Kidney (tissue), 14 donors: Measurements from ENCODE around the gene NOL4L. TPM values are rescaled to one million over a fixed set of nuclear protein-coding genes. Genes with fewer than 3 reads are reported as not detected.
A peak's percentile ranks its signal among the peaks of the same experiment; 100 is the strongest.

Source experiments
- DNase-seq, 5 donors: peaks; one replicate each; pipeline ENCODE4 v3.0.0-alpha.2; 2013 to 2020
- FAIRE-seq: peaks from 2 replicates; lab custom pipeline; 2012; peaks lifted over from hg19 to GRCh38; lab: Jason Lieb, UNC
- H3K27ac ChIP-seq, 2 donors: one replicate each; pipeline ENCODE4 v1.7.0; 2013; ENCODE audit warnings: low read depth in 2 of 2, low read length in 2 of 2, inconsistent platforms in 1 of 2
- H3K27me3 ChIP-seq: one replicate; pipeline ENCODE4 v1.7.1; 2013; ENCODE audit warnings: low read length, inconsistent platforms; ENCODE audit not compliant: control insufficient read depth, insufficient read depth
- H3K36me3 ChIP-seq, 3 donors: one replicate each; pipeline versions ENCODE4 v1.7.0 to v1.7.1; 2013; ENCODE audit warnings: low read length in 3 of 3, control low read depth in 1 of 3, inconsistent platforms in 1 of 3; ENCODE audit not compliant: insufficient read depth in 3 of 3, control insufficient read depth in 2 of 3
- H3K4me1 ChIP-seq, 3 donors: one replicate each; pipeline versions ENCODE4 v1.7.0 to v1.7.1; 2013; ENCODE audit warnings: low read length in 3 of 3, inconsistent platforms in 1 of 3, low read depth in 1 of 3; ENCODE audit not compliant: control insufficient read depth in 2 of 3, insufficient read depth in 2 of 3
- H3K4me3 ChIP-seq, 3 donors: one replicate each; pipeline versions ENCODE4 v1.7.0 to v1.8.1; 2013; ENCODE audit warnings: low read length in 3 of 3, control low read depth in 1 of 3, inconsistent platforms in 1 of 3
- H3K9ac ChIP-seq, 3 donors: one replicate each; pipeline versions ENCODE4 v1.7.0 to v1.7.1; 2013; ENCODE audit warnings: low read length in 3 of 3, control low read depth in 1 of 3, inconsistent platforms in 1 of 3
- H3K9me3 ChIP-seq, 3 donors: one replicate each; pipeline versions ENCODE4 v1.7.0 to v1.7.1; 2013; ENCODE audit warnings: low read length in 3 of 3, control low read depth in 1 of 3, inconsistent platforms in 1 of 3; ENCODE audit not compliant: control insufficient read depth in 2 of 3, insufficient read depth in 1 of 3
- CTCF ChIP-seq: IDR thresholded peaks from 3 replicates; pipeline ENCODE4 v1.5.1; 2012; ENCODE audit warnings: mild to moderate bottlenecking, moderate library complexity, borderline replicate concordance; ENCODE audit not compliant: insufficient read depth; ENCODE audit errors: extremely low read depth
- intact Hi-C: fragments of 100-400 bp; cut with DNase I; formaldehyde crosslinking; loops from one replicate; pipeline ENCODE4 v1.11.1; 2022
- polyA plus RNA-seq: library from polyadenylated mRNA; stranded (reverse); fragments of 350-450 nt; fragmentation: Illumina TruSeq; extraction: RNeasy Lipid Tissue Mini Kit (QIAGEN cat#74804); gene quantifications from one replicate; pipeline ENCODE4 v1.2.3, GENCODE V29; 2014; ENCODE audit warnings: low read depth, low replicate concordance; ENCODE audit not compliant: insufficient read depth
- total RNA-seq: library from RNA; stranded (reverse); fragmentation: NEBNext Ultra II Directional; extraction: Animal tissue kit (Norgen Biotek cat#: 25700); gene quantifications from one replicate; pipeline ENCODE4 v1.2.1, GENCODE V29; 2021
- donor health status: control.
- donor health status: control.
- donor health status: control.
- donor health status: control.
- donor health status: control.
- donor health status: DM: yes; HTN: yes; CAD: no.
- donor health status: Normal renal cell carcinoma (clear cell type).

The NOL4L gene
- total and polyA plus RNA-seq, 2 donors from 2014 or later: 14.1 to 19.4 TPM

- DNase-seq: peak in 2 of 5 donors; percentile 7 to 14
- Histone ChIP-seq H3K9me3 (no peaks in the 10 kb centered on the region), H3K27me3 (no peaks in the 10 kb centered on the region), H3K36me3 (no peaks in the 10 kb centered on the region), H3K27ac (no peak overlapping the region), H3K4me3 (no peak overlapping the region), H3K9ac (no peak overlapping the region), H3K4me1 (no peaks in the 10 kb centered on the region)
- FAIRE-seq: no peak
- TF ChIP-seq CTCF: no peak
- intact Hi-C loops: no loop called here
Observed at GRCh38 chr20:32488066-32488838, 96.9 kb downstream of the NOL4L start.

- Histone ChIP-seq H3K9ac (no peak overlapping the region), H3K27me3 (no peaks in the 10 kb centered on the region), H3K36me3 (no peaks in the 10 kb centered on the region), H3K4me3 (no peak overlapping the region), H3K4me1 (no peaks in the 10 kb centered on the region), H3K9me3 (no peaks in the 10 kb centered on the region), H3K27ac (no peak overlapping the region)
- intact Hi-C loops: no loop called here
- FAIRE-seq (no peak), DNase-seq (peak in 2 of 5 donors; percentile 35 to 40)
- no peak for TF ChIP-seq CTCF
Observed at GRCh38 chr20:32487381-32487780, 97.8 kb downstream of the NOL4L start.

- peaks cover under 1 to 8% (median 4%) of the 10 kb centered on the region in 3 donors for H3K4me1 ChIP-seq
- no peaks in the 10 kb centered on the region for H3K36me3 ChIP-seq
- H3K27ac ChIP-seq: peak overlapping the region; percentile 20 to 34
- FAIRE-seq: no peak
- peak in 4 of 5 donors; percentile 21 to 47 (median 44) for DNase-seq
- intact Hi-C loops: no loop called here
- H3K9me3 ChIP-seq: no peaks in the 10 kb centered on the region
- no peak overlapping the region for H3K4me3 ChIP-seq
- TF ChIP-seq CTCF: no peak
- H3K9ac ChIP-seq: no peak overlapping the region
- H3K27me3 ChIP-seq: no peaks in the 10 kb centered on the region
Observed at GRCh38 chr20:32485770-32486478, 99.2 kb downstream of the NOL4L start.
